HepG2 (cell line): ENCODE results near the gene CCDC142. TPM values are rescaled to one million over a fixed set of nuclear protein-coding genes. Genes with fewer than 3 reads are reported as not detected.

Experiments
- CBX5 ChIP-seq: sonication (generic); formaldehyde crosslinking; IDR thresholded peaks from 2 replicates; pipeline ENCODE4 v1.4.0; 2020; ENCODE audit warnings: missing genetic modification reagents, borderline replicate concordance
- CHD4 ChIP-seq: fragments of 200-600 bp; sonication (generic); IDR thresholded peaks from 2 replicates; pipeline ENCODE4 v1.7.0; 2017; ENCODE audit warnings: mild to moderate bottlenecking, low read length, borderline replicate concordance
- ETV6 ChIP-seq: sonication (generic); formaldehyde crosslinking; conservative IDR thresholded peaks from 2 replicates; pipeline ENCODE4 v1.4.0; 2020; ENCODE audit warnings: missing genetic modification reagents
- ISL2 ChIP-seq: sonication (generic); formaldehyde crosslinking; IDR thresholded peaks from 2 replicates; pipeline ENCODE4 v1.5.0; 2020; ENCODE audit warnings: missing genetic modification reagents
- KLF6 ChIP-seq: IDR thresholded peaks from 2 replicates; pipeline ENCODE4 v1.8.0; 2016; ENCODE audit warnings: missing biosample characterization, missing genetic modification reagents
- MEF2D ChIP-seq: sonication (generic); formaldehyde crosslinking; IDR thresholded peaks from 2 replicates; pipeline ENCODE4 v1.5.1; 2020; ENCODE audit warnings: mild to moderate bottlenecking, missing genetic modification reagents
- NKX3-1 ChIP-seq: sonication (generic); formaldehyde crosslinking; IDR thresholded peaks from 2 replicates; pipeline ENCODE4 v1.5.0; 2020; ENCODE audit warnings: missing genetic modification reagents
- ZC3H13 ChIP-seq: sonication (generic); formaldehyde crosslinking; IDR thresholded peaks from 2 replicates; pipeline ENCODE4 v1.8.1; 2023; ENCODE audit warnings: mild to moderate bottlenecking, missing genetic modification reagents, moderate library complexity
- ZNF101 ChIP-seq: sonication (generic); formaldehyde crosslinking; IDR thresholded peaks from 2 replicates; pipeline ENCODE4 v1.4.0; 2020; ENCODE audit warnings: mild to moderate bottlenecking, low read depth, missing genetic modification reagents, borderline replicate concordance
- ZNF567 ChIP-seq: sonication (generic); formaldehyde crosslinking; IDR thresholded peaks from 2 replicates; pipeline ENCODE4 v1.8.1; 2023; ENCODE audit warnings: mild to moderate bottlenecking, missing genetic modification reagents, borderline replicate concordance
- ZNF841 ChIP-seq: sonication (generic); formaldehyde crosslinking; IDR thresholded peaks from 2 replicates; pipeline ENCODE4 v1.8.1; 2023; ENCODE audit warnings: missing genetic modification reagents, borderline replicate concordance
- ZSCAN25 ChIP-seq: sonication (generic); formaldehyde crosslinking; IDR thresholded peaks from 2 replicates; pipeline ENCODE4 v1.8.0; 2022; ENCODE audit warnings: mild to moderate bottlenecking, missing genetic modification reagents
- ZSCAN31 ChIP-seq: sonication (generic); formaldehyde crosslinking; IDR thresholded peaks from 2 replicates; pipeline ENCODE4 v1.5.0; 2020; ENCODE audit warnings: low read depth, mild to moderate bottlenecking, missing genetic modification reagents
- polyA plus RNA-seq, 8 experiments: library from polyadenylated mRNA; depleted of rRNA in 3 of 8; stranded (reverse) in 7 of 8; unstranded in 1 of 8; fragments of >200 nt; fragmentation: Illumina TruSeq in 4 of 8; extraction: Trizol in 4 of 8; gene quantifications; 2 replicates each; pipeline versions ENCODE4 v1.2.1 to v1.2.3, GENCODE V29; 2011 to 2016; ENCODE audit warnings: low read depth in 4 of 8, missing spikeins in 1 of 8, mixed read lengths in 1 of 8; ENCODE audit not compliant: insufficient read depth in 1 of 8
- total RNA-seq, 5 experiments: library from RNA; depleted of rRNA; stranded (reverse); fragments of >200 nt; fragmentation: Illumina TruSeq; extraction: Trizol; gene quantifications; 2 replicates each; pipeline ENCODE4 v1.2.3, GENCODE V29; 2016; ENCODE audit warnings: low read depth in 1 of 5
- TF ChIP-seq, protein P1 (sequence below): sonication (generic); formaldehyde crosslinking; IDR thresholded peaks from 2 replicates; pipeline ENCODE4 v1.4.0; 2020; ENCODE audit warnings: missing genetic modification reagents
- TF ChIP-seq, protein P2 (sequence below): IDR thresholded peaks from 2 replicates; pipeline ENCODE4 v1.6.1; 2016; ENCODE audit warnings: low read depth, missing genetic modification reagents, missing compliant biosample characterization
- TF ChIP-seq, protein P3 (sequence below): sonication (generic); formaldehyde crosslinking; IDR thresholded peaks from 2 replicates; pipeline ENCODE4 v1.4.0; 2020; ENCODE audit warnings: missing genetic modification reagents, borderline replicate concordance
- TF ChIP-seq, protein P4 (sequence below): sonication (generic); formaldehyde crosslinking; IDR thresholded peaks from 2 replicates; pipeline ENCODE4 v1.4.0; 2020; ENCODE audit warnings: mild to moderate bottlenecking, missing genetic modification reagents, borderline replicate concordance

Gene CCDC142
- total and polyA plus RNA-seq, 2 of the 13 experiments (the other 11 are each of a cell fraction or from before 2014, with no cell fraction given), result 14.7 to 30.4 TPM

DNA sequence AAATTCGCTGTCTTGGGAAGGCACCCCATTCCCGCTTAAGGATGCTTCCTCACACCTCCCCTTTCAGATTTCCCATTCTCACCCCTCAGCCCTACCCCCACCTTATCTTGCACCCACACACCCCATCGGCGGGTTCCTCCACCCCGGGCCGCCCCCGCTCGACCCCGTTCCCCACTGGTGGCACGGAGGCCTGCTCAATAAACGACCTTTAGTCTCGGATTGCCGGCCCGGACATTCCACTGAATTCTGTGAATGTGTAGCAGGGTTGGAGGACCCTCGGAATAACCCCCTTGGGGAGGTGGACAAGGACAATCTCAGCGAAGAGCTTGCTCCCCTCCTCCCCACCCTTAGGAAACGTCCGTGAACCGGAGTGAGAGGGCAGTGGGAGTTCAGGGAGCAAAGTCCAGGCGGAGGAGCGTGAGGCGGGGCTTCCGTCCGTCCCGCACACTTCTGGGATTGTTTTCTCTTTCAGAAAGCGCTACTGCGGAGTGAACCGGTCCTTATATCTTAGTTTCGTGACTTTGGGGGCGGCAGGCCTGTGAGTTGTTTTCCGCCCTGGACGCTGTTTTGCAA lies 19.4 kb upstream of the CCDC142 start (continued):
- TF ChIP-seq ISL2 (CRISPR knock-in tag) (peak; percentile 55; the same call in 1 of the 2 replicates), CBX5 (CRISPR knock-in tag) (peak; percentile 53; the same call in 1 of the 2 replicates), ZNF567 (CRISPR knock-in tag) (peak; percentile 94; the same call in 1 of the 2 replicates), ZNF841 (CRISPR knock-in tag) (0 out of 2 replicates have a peak, but pooled peaks have one; percentile 56), CHD4 (peak; percentile 32; the same call in 1 of the 2 replicates), ZC3H13 (CRISPR knock-in tag) (peak; percentile 81; the same call in 1 of the 2 replicates), ZSCAN31 (CRISPR knock-in tag) (no peak), KLF6 (peak; percentile 77), ZSCAN25 (0 out of 2 replicates have a peak, but pooled peaks have one; percentile 39), ETV6 (0 out of 2 replicates have a peak, but pooled peaks have one; percentile 18), MEF2D (peak; percentile 79), NKX3-1 (CRISPR knock-in tag) (no peak), ZNF101 (no peak)
- TF ChIP-seq, protein P1, sequence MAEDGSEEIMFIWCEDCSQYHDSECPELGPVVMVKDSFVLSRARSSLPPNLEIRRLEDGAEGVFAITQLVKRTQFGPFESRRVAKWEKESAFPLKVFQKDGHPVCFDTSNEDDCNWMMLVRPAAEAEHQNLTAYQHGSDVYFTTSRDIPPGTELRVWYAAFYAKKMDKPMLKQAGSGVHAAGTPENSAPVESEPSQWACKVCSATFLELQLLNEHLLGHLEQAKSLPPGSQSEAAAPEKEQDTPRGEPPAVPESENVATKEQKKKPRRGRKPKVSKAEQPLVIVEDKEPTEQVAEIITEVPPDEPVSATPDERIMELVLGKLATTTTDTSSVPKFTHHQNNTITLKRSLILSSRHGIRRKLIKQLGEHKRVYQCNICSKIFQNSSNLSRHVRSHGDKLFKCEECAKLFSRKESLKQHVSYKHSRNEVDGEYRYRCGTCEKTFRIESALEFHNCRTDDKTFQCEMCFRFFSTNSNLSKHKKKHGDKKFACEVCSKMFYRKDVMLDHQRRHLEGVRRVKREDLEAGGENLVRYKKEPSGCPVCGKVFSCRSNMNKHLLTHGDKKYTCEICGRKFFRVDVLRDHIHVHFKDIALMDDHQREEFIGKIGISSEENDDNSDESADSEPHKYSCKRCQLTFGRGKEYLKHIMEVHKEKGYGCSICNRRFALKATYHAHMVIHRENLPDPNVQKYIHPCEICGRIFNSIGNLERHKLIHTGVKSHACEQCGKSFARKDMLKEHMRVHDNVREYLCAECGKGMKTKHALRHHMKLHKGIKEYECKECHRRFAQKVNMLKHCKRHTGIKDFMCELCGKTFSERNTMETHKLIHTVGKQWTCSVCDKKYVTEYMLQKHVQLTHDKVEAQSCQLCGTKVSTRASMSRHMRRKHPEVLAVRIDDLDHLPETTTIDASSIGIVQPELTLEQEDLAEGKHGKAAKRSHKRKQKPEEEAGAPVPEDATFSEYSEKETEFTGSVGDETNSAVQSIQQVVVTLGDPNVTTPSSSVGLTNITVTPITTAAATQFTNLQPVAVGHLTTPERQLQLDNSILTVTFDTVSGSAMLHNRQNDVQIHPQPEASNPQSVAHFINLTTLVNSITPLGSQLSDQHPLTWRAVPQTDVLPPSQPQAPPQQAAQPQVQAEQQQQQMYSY (CRISPR knock-in tag), result 0 out of 2 replicates have a peak, but pooled peaks have one; percentile 22
- TF ChIP-seq, protein P2, sequence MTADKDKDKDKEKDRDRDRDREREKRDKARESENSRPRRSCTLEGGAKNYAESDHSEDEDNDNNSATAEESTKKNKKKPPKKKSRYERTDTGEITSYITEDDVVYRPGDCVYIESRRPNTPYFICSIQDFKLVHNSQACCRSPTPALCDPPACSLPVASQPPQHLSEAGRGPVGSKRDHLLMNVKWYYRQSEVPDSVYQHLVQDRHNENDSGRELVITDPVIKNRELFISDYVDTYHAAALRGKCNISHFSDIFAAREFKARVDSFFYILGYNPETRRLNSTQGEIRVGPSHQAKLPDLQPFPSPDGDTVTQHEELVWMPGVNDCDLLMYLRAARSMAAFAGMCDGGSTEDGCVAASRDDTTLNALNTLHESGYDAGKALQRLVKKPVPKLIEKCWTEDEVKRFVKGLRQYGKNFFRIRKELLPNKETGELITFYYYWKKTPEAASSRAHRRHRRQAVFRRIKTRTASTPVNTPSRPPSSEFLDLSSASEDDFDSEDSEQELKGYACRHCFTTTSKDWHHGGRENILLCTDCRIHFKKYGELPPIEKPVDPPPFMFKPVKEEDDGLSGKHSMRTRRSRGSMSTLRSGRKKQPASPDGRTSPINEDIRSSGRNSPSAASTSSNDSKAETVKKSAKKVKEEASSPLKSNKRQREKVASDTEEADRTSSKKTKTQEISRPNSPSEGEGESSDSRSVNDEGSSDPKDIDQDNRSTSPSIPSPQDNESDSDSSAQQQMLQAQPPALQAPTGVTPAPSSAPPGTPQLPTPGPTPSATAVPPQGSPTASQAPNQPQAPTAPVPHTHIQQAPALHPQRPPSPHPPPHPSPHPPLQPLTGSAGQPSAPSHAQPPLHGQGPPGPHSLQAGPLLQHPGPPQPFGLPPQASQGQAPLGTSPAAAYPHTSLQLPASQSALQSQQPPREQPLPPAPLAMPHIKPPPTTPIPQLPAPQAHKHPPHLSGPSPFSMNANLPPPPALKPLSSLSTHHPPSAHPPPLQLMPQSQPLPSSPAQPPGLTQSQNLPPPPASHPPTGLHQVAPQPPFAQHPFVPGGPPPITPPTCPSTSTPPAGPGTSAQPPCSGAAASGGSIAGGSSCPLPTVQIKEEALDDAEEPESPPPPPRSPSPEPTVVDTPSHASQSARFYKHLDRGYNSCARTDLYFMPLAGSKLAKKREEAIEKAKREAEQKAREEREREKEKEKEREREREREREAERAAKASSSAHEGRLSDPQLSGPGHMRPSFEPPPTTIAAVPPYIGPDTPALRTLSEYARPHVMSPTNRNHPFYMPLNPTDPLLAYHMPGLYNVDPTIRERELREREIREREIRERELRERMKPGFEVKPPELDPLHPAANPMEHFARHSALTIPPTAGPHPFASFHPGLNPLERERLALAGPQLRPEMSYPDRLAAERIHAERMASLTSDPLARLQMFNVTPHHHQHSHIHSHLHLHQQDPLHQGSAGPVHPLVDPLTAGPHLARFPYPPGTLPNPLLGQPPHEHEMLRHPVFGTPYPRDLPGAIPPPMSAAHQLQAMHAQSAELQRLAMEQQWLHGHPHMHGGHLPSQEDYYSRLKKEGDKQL (CRISPR knock-in tag), result peak; percentile 74; the same call in 1 of the 2 replicates
- TF ChIP-seq, protein P3, sequence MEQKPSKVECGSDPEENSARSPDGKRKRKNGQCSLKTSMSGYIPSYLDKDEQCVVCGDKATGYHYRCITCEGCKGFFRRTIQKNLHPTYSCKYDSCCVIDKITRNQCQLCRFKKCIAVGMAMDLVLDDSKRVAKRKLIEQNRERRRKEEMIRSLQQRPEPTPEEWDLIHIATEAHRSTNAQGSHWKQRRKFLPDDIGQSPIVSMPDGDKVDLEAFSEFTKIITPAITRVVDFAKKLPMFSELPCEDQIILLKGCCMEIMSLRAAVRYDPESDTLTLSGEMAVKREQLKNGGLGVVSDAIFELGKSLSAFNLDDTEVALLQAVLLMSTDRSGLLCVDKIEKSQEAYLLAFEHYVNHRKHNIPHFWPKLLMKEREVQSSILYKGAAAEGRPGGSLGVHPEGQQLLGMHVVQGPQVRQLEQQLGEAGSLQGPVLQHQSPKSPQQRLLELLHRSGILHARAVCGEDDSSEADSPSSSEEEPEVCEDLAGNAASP, result peak; percentile 96
- TF ChIP-seq, protein P4, sequence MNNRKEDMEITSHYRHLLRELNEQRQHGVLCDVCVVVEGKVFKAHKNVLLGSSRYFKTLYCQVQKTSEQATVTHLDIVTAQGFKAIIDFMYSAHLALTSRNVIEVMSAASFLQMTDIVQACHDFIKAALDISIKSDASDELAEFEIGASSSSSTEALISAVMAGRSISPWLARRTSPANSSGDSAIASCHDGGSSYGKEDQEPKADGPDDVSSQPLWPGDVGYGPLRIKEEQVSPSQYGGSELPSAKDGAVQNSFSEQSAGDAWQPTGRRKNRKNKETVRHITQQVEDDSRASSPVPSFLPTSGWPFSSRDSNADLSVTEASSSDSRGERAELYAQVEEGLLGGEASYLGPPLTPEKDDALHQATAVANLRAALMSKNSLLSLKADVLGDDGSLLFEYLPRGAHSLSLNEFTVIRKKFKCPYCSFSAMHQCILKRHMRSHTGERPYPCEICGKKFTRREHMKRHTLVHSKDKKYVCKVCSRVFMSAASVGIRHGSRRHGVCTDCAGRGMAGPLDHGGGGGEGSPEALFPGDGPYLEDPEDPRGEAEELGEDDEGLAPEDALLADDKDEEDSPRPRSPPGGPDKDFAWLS (CRISPR knock-in tag), result peak; percentile 68; the same call in 1 of the 2 replicates
